GM23338 (cell line): ENCODE results near the gene ZFAND6. TPM values are rescaled to one million over a fixed set of nuclear protein-coding genes. Genes with fewer than 3 reads are reported as not detected.

Source experiments
- ATAC-seq: fragments of 200-7000 bp; cut with Tn5 transposase; 3 replicates; pipeline ENCODE4 v1.9.1; 2020
- DNase-seq: peaks from one replicate; pipeline ENCODE4 v3.0.0-alpha.2; 2015; ENCODE audit warnings: low spot score
- H2AFZ ChIP-seq: fragments of 200-600 bp; sonication (generic); 2 replicates; pipeline ENCODE4 v1.8.0; 2016; ENCODE audit warnings: antibody characterized with exemption, mild to moderate bottlenecking, moderate library complexity
- H3F3A ChIP-seq: fragments of 200-600 bp; sonication (generic); replicated peaks from 2 replicates; pipeline ENCODE4 v1.8.0; 2017; ENCODE audit warnings: antibody characterized with exemption, mixed run types, low read depth
- H3K27ac ChIP-seq: fragments of 200-600 bp; sonication (generic); 2 replicates; pipeline ENCODE4 v1.6.1; 2016; ENCODE audit warnings: low read depth
- H3K27me3 ChIP-seq: fragments of 200-600 bp; sonication (generic); 2 replicates; pipeline ENCODE4 v1.8.0; 2016; ENCODE audit warnings: mild to moderate bottlenecking, mixed run types, moderate library complexity; ENCODE audit not compliant: insufficient read depth
- H3K36me3 ChIP-seq: fragments of 200-600 bp; sonication (generic); 2 replicates; pipeline ENCODE4 v1.8.0; 2016; ENCODE audit warnings: mild to moderate bottlenecking; ENCODE audit not compliant: insufficient read depth
- H3K4me1 ChIP-seq: fragments of 200-600 bp; sonication (generic); 2 replicates; pipeline ENCODE4 v1.8.0; 2016; ENCODE audit warnings: mild to moderate bottlenecking, moderate library complexity; ENCODE audit not compliant: insufficient read depth
- H3K4me2 ChIP-seq: fragments of 200-600 bp; sonication (generic); 2 replicates; pipeline ENCODE4 v1.7.1; 2017; ENCODE audit warnings: mixed run types
- H3K4me3 ChIP-seq: fragments of 200-600 bp; sonication (generic); 2 replicates; pipeline ENCODE4 v1.6.1; 2016; ENCODE audit warnings: mixed run types
- H3K79me2 ChIP-seq: fragments of 200-600 bp; sonication (generic); replicated peaks from 2 replicates; pipeline ENCODE4 v1.8.0; 2017; ENCODE audit warnings: mild to moderate bottlenecking; ENCODE audit not compliant: insufficient read depth
- H3K9me2 ChIP-seq: fragments of 200-600 bp; sonication (generic); 2 replicates; pipeline ENCODE4 v1.8.0; 2017; ENCODE audit not compliant: insufficient read depth
- H4K20me1 ChIP-seq: fragments of 200-600 bp; sonication (generic); replicated peaks from 2 replicates; pipeline ENCODE4 v1.8.0; 2017; ENCODE audit warnings: mild to moderate bottlenecking; ENCODE audit not compliant: insufficient read depth
- H3K27ac Mint-ChIP-seq: 2 replicates; pipeline ENCODE4 v1.8.0; 2020; ENCODE audit warnings: inconsistent platforms, mild to moderate bottlenecking, moderate library complexity, mixed read lengths
- H3K27me3 Mint-ChIP-seq: 3 replicates; pipeline ENCODE4 v1.8.0; 2022; ENCODE audit warnings: low read depth, mild to moderate bottlenecking, moderate library complexity, mixed read lengths, inconsistent platforms; ENCODE audit not compliant: insufficient read depth, poor library complexity
- H3K36me3 Mint-ChIP-seq: 3 replicates; pipeline ENCODE4 v1.8.0; 2021; ENCODE audit warnings: low read depth, mild to moderate bottlenecking, inconsistent platforms, moderate library complexity, mixed read lengths
- H3K4me1 Mint-ChIP-seq: 3 replicates; pipeline ENCODE4 v1.8.0; 2020; ENCODE audit warnings: mild to moderate bottlenecking, inconsistent platforms, mixed read lengths
- H3K4me3 Mint-ChIP-seq: 3 replicates; pipeline ENCODE4 v1.8.0; 2021; ENCODE audit warnings: moderate library complexity, mild to moderate bottlenecking, inconsistent platforms, mixed read lengths
- H3K9me3 Mint-ChIP-seq: 3 replicates; pipeline ENCODE4 v1.8.0; 2020; ENCODE audit warnings: moderate library complexity, mild to moderate bottlenecking, inconsistent platforms, mixed read lengths
- EZH2phosphoT487 ChIP-seq: fragments of 200-600 bp; sonication (generic); IDR thresholded peaks from one replicate; pipeline ENCODE4 v1.8.1; 2018; ENCODE audit warnings: antibody characterized with exemption; ENCODE audit not compliant: unreplicated experiment
- JUNB ChIP-seq: IDR thresholded peaks from one replicate; pipeline ENCODE4 v1.6.1; 2016; ENCODE audit warnings: antibody characterized with exemption; ENCODE audit not compliant: unreplicated experiment
- ZNF114 ChIP-seq: fragments of 250-450 bp; sonication (Bioruptor Pico); IDR thresholded peaks from 2 replicates; pipeline ENCODE4 v1.5.0; 2020; ENCODE audit warnings: mild to moderate bottlenecking, moderate library complexity
- ZNF331 ChIP-seq: fragments of 250-450 bp; sonication (Bioruptor Pico); IDR thresholded peaks from 2 replicates; pipeline ENCODE4 v1.5.0; 2020; ENCODE audit warnings: low read depth, mild to moderate bottlenecking, moderate library complexity
- polyA plus RNA-seq: library from polyadenylated mRNA; unstranded; fragments of >200 nt; fragmentation: Nextera tagmentation; extraction: Ambion mirVana; gene quantifications from 2 replicates; pipeline ENCODE4 v1.2.1, GENCODE V29; 2016
- total RNA-seq: library from RNA; depleted of rRNA; stranded (reverse); fragments of >200 nt; shearing (Covaris generic); gene quantifications from 2 replicates; pipeline ENCODE4 v1.2.3, GENCODE V29; 2014
- TF ChIP-seq, protein P1 (sequence below), 2 experiments: fragments of 200-600 bp in 1 of 2; sonication (generic) in 1 of 2; conservative IDR thresholded peaks; 2 replicates each; pipeline versions ENCODE4 v1.5.1 to v1.6.1; 2016 to 2017; ENCODE audit warnings: antibody characterized with exemption in 2 of 2, low read depth in 2 of 2, mild to moderate bottlenecking in 2 of 2, moderate library complexity in 1 of 2
- TF ChIP-seq, protein P2 (sequence below): IDR thresholded peaks from one replicate; pipeline ENCODE4 v1.6.1; 2018; ENCODE audit warnings: antibody characterized with exemption; ENCODE audit not compliant: unreplicated experiment
- TF ChIP-seq, protein P3 (sequence below): fragments of 250-450 bp; sonication (Bioruptor Pico); IDR thresholded peaks from 2 replicates; pipeline ENCODE4 v1.5.0; 2020; ENCODE audit warnings: mild to moderate bottlenecking, moderate library complexity

ZFAND6 gene
- total and polyA plus RNA-seq, 2 experiments from 2014 or later = 205 to 292 TPM

DNA sequence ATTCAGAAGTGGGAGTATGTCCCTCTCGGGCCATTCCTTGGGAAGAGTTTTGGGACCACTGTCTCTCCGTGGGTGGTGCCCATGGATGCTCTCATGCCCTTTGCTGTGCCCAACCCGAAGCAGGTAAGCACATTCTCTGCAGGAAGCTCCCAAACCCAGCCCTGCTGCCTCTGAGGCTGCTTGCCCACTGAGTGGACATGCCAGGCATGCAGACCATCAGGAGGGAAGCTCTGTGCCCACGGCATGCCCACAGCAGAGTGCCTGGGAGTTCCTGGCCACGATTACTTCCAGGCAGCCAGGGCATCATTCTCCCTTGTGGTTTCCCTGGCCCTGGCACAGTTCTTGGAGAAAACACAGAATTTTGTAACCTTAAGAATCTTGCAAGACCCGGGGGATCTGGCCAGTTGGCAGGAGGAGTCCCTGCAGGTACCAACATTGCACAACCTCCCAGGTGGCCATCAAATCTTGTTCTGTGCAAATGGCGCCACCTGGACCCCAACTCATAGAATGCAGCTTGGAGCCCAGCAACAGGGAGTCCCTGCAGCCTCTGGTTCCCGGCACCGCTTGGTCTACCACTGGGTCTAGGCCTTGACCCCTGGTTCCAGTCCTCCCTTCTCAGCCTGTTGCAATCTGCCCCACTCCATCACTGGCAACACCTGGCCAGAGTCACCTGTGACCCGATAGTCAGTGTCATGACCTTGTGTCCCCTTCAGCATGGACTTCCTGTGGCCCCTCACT lies 113.7 kb downstream of the ZFAND6 start:
- Histone ChIP-seq H3K4me3 (no peak overlapping the region), H3K36me3 (no peaks in the 10 kb centered on the region), H3K79me2 (no peaks in the 10 kb centered on the region), H3K4me2 (no peak overlapping the region), H4K20me1 (no peaks in the 10 kb centered on the region; the same call in 1 of the 2 replicates), H2AFZ (no peak overlapping the region), H3K27me3 (no peaks in the 10 kb centered on the region), H3F3A (no peaks in the 10 kb centered on the region), H3K4me1 (no peaks in the 10 kb centered on the region), H3K27ac (no peak overlapping the region), H3K9me2 (no peaks in the 10 kb centered on the region)
- H3K4me1 Mint-ChIP-seq = no peaks in the 10 kb centered on the region; the same call in 2 of the 3 replicates
- H3K36me3 Mint-ChIP-seq = peaks cover 35% of the 10 kb centered on the region
- H3K27ac Mint-ChIP-seq = no peak overlapping the region
- DNase-seq (peak; percentile 87), ATAC-seq (peak; percentile 98)
- H3K4me3 Mint-ChIP-seq = no peak overlapping the region
- no peak for TF ChIP-seq ZNF331
- TF ChIP-seq, protein P1, sequence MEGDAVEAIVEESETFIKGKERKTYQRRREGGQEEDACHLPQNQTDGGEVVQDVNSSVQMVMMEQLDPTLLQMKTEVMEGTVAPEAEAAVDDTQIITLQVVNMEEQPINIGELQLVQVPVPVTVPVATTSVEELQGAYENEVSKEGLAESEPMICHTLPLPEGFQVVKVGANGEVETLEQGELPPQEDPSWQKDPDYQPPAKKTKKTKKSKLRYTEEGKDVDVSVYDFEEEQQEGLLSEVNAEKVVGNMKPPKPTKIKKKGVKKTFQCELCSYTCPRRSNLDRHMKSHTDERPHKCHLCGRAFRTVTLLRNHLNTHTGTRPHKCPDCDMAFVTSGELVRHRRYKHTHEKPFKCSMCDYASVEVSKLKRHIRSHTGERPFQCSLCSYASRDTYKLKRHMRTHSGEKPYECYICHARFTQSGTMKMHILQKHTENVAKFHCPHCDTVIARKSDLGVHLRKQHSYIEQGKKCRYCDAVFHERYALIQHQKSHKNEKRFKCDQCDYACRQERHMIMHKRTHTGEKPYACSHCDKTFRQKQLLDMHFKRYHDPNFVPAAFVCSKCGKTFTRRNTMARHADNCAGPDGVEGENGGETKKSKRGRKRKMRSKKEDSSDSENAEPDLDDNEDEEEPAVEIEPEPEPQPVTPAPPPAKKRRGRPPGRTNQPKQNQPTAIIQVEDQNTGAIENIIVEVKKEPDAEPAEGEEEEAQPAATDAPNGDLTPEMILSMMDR (conservative IDR thresholded peaks at IDR 0.05; ENCODE audit: low read depth in 2 of 2) = peak; percentile 72 to 90
- peaks cover 2% of the 10 kb centered on the region; the same call in 1 of the 3 replicates for H3K9me3 Mint-ChIP-seq
- peaks cover 3% of the 10 kb centered on the region for H3K27me3 Mint-ChIP-seq

DNA sequence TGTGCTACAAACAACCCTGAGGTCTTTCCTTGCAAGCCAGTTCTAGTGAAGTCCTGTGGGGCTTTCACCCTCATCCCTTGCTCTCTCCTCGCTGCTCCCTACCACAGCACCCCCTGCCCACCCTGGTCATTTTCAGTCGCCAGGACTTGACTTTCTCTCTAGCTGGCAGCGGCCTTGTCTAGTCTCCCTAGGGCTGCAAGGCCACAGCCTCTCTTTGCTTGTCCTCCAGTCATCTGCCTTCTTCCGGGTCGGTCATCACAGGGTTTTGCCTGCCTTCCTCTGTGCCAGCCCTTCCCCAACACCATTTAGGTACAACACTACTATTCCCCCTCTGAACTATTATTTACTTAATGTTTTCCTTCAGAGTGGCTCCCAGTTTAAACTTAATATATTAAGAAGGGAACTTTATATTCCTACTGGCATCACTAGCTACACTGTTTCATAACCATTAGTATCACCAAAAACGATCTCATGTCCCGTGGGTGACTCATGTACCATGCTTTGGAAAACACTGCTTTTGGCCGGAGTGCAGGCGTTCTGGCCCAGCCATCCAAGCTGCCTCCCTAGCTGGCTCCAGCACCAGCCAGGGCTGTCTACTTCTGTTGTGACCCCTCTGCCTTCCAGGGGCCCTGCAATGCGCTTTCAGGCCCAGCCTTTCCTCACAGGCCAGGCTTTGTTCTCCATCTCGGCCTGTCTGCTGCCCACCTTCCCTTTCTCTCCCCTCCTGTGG lies 114.7 kb downstream of the ZFAND6 start:
- Mint-ChIP-seq H3K4me1 (no peaks in the 10 kb centered on the region; the same call in 2 of the 3 replicates), H3K9me3 (peaks cover 2% of the 10 kb centered on the region; the same call in 1 of the 3 replicates), H3K27ac (no peak overlapping the region), H3K4me3 (no peak overlapping the region), H3K27me3 (peaks cover 3% of the 10 kb centered on the region), H3K36me3 (peaks cover 36% of the 10 kb centered on the region)
- Histone ChIP-seq H3K4me2 (no peak overlapping the region), H3K27ac (no peak overlapping the region), H3K27me3 (no peaks in the 10 kb centered on the region), H3F3A (no peaks in the 10 kb centered on the region), H3K9me2 (no peaks in the 10 kb centered on the region), H3K36me3 (no peaks in the 10 kb centered on the region), H3K4me1 (no peaks in the 10 kb centered on the region), H3K4me3 (no peak overlapping the region), H4K20me1 (no peaks in the 10 kb centered on the region; the same call in 1 of the 2 replicates), H2AFZ (no peak overlapping the region), H3K79me2 (no peaks in the 10 kb centered on the region)
- DNase-seq (no peak), ATAC-seq (no peak)
- TF ChIP-seq JUNB (no peak), ZNF331 (no peak), EZH2phosphoT487 (no peak), ZNF114 (no peak)
- TF ChIP-seq, protein P2, sequence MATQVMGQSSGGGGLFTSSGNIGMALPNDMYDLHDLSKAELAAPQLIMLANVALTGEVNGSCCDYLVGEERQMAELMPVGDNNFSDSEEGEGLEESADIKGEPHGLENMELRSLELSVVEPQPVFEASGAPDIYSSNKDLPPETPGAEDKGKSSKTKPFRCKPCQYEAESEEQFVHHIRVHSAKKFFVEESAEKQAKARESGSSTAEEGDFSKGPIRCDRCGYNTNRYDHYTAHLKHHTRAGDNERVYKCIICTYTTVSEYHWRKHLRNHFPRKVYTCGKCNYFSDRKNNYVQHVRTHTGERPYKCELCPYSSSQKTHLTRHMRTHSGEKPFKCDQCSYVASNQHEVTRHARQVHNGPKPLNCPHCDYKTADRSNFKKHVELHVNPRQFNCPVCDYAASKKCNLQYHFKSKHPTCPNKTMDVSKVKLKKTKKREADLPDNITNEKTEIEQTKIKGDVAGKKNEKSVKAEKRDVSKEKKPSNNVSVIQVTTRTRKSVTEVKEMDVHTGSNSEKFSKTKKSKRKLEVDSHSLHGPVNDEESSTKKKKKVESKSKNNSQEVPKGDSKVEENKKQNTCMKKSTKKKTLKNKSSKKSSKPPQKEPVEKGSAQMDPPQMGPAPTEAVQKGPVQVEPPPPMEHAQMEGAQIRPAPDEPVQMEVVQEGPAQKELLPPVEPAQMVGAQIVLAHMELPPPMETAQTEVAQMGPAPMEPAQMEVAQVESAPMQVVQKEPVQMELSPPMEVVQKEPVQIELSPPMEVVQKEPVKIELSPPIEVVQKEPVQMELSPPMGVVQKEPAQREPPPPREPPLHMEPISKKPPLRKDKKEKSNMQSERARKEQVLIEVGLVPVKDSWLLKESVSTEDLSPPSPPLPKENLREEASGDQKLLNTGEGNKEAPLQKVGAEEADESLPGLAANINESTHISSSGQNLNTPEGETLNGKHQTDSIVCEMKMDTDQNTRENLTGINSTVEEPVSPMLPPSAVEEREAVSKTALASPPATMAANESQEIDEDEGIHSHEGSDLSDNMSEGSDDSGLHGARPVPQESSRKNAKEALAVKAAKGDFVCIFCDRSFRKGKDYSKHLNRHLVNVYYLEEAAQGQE = no peak
- TF ChIP-seq, protein P3, sequence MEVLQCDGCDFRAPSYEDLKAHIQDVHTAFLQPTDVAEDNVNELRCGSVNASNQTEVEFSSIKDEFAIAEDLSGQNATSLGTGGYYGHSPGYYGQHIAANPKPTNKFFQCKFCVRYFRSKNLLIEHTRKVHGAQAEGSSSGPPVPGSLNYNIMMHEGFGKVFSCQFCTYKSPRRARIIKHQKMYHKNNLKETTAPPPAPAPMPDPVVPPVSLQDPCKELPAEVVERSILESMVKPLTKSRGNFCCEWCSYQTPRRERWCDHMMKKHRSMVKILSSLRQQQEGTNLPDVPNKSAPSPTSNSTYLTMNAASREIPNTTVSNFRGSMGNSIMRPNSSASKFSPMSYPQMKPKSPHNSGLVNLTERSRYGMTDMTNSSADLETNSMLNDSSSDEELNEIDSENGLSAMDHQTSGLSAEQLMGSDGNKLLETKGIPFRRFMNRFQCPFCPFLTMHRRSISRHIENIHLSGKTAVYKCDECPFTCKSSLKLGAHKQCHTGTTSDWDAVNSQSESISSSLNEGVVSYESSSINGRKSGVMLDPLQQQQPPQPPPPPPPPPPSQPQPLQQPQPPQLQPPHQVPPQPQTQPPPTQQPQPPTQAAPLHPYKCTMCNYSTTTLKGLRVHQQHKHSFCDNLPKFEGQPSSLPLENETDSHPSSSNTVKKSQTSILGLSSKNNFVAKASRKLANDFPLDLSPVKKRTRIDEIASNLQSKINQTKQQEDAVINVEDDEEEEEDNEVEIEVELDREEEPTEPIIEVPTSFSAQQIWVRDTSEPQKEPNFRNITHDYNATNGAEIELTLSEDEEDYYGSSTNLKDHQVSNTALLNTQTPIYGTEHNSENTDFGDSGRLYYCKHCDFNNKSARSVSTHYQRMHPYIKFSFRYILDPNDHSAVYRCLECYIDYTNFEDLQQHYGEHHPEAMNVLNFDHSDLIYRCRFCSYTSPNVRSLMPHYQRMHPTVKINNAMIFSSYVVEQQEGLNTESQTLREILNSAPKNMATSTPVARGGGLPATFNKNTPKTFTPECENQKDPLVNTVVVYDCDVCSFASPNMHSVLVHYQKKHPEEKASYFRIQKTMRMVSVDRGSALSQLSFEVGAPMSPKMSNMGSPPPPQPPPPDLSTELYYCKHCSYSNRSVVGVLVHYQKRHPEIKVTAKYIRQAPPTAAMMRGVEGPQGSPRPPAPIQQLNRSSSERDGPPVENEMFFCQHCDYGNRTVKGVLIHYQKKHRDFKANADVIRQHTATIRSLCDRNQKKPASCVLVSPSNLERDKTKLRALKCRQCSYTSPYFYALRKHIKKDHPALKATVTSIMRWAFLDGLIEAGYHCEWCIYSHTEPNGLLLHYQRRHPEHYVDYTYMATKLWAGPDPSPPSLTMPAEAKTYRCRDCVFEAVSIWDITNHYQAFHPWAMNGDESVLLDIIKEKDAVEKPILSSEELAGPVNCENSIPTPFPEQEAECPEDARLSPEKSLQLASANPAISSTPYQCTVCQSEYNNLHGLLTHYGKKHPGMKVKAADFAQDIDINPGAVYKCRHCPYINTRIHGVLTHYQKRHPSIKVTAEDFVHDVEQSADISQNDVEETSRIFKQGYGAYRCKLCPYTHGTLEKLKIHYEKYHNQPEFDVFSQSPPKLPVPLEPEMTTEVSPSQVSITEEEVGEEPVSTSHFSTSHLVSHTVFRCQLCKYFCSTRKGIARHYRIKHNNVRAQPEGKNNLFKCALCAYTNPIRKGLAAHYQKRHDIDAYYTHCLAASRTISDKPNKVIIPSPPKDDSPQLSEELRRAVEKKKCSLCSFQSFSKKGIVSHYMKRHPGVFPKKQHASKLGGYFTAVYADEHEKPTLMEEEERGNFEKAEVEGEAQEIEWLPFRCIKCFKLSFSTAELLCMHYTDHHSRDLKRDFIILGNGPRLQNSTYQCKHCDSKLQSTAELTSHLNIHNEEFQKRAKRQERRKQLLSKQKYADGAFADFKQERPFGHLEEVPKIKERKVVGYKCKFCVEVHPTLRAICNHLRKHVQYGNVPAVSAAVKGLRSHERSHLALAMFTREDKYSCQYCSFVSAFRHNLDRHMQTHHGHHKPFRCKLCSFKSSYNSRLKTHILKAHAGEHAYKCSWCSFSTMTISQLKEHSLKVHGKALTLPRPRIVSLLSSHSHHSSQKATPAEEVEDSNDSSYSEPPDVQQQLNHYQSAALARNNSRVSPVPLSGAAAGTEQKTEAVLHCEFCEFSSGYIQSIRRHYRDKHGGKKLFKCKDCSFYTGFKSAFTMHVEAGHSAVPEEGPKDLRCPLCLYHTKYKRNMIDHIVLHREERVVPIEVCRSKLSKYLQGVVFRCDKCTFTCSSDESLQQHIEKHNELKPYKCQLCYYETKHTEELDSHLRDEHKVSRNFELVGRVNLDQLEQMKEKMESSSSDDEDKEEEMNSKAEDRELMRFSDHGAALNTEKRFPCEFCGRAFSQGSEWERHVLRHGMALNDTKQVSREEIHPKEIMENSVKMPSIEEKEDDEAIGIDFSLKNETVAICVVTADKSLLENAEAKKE = no peak
